ENCODE results near the gene DRP2.
"Not testable (repeated sequence)": the region's sequence is repeated elsewhere in the genome, so short reads cannot be mapped to it uniquely, and the experiment has no call there.

The DRP2 gene, protein sequence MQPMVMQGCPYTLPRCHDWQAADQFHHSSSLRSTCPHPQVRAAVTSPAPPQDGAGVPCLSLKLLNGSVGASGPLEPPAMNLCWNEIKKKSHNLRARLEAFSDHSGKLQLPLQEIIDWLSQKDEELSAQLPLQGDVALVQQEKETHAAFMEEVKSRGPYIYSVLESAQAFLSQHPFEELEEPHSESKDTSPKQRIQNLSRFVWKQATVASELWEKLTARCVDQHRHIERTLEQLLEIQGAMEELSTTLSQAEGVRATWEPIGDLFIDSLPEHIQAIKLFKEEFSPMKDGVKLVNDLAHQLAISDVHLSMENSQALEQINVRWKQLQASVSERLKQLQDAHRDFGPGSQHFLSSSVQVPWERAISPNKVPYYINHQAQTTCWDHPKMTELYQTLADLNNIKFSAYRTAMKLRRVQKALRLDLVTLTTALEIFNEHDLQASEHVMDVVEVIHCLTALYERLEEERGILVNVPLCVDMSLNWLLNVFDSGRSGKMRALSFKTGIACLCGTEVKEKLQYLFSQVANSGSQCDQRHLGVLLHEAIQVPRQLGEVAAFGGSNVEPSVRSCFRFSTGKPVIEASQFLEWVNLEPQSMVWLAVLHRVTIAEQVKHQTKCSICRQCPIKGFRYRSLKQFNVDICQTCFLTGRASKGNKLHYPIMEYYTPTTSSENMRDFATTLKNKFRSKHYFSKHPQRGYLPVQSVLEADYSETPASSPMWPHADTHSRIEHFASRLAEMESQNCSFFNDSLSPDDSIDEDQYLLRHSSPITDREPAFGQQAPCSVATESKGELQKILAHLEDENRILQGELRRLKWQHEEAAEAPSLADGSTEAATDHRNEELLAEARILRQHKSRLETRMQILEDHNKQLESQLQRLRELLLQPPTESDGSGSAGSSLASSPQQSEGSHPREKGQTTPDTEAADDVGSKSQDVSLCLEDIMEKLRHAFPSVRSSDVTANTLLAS

DNA sequence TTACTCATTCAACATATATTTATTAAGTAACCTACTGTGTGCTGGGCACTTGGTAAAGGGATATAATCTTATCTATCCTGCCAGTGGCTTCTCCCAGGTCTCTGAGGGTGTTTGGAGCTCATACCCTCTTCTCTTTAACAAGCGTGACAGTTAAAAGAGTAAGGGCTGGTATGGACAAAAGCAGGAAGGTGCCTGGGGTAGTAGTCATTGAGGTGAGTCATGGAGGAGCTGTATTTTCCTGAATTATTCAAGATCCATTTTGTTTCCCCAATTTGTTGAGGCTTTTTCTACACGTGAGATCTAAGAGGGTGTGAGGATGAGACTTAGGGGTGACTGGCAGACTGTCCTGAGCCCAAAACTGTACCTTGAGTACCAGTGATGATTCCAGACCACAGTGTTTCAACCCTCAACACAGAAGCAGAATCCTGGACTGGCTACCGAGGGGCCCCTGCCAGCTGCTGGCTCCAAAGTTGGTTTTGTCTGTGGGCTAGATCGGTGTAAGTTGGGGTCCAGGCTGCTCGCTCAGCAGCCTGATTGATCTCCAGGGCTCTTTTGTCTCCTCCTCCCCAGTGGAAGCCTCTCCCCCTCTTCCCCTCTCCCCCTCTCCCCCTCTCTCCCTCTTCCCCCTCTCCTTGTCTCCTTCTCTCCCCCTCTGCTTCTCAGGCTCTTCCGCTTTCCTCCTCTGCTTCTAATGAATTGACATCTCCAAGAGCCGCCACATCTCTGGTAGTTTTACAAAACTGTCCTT lies at the start of gene DRP2:
TSS of gene DRP2 (plus strand) at position 671 of the 748 bp plus-strand sequence. CDS start 11,862 bp downstream, outside the sequence.
- H3K4me1 ChIP-seq (ENCODE audit: control insufficient read depth in 1 of 2, insufficient read depth in 2 of 2, low read length in 2 of 2): no peaks in the 10 kb centered on the region
- H3K4me3 ChIP-seq (ENCODE audit: low read depth in 1 of 2, low read length in 2 of 2): no peak within 1 kb of the TSS
- H3K9me3 ChIP-seq (ENCODE audit: control insufficient read depth in 1 of 2, low read length in 2 of 2): no peaks in the 10 kb centered on the region
- H3K36me3 ChIP-seq (ENCODE audit: control insufficient read depth in 1 of 2, insufficient read depth in 2 of 2, low read length in 2 of 2): no peaks in the 10 kb centered on the region
- H3K27ac ChIP-seq (ENCODE audit: low read depth, low read length): no peak within 1 kb of the TSS
- H3K9ac ChIP-seq (ENCODE audit: low read depth in 1 of 2, low read length in 2 of 2): no peak within 1 kb of the TSS
- no peaks in the 10 kb centered on the region for H3K27me3 ChIP-seq (ENCODE audit: control insufficient read depth in 1 of 2, insufficient read depth in 2 of 2, low read length in 2 of 2)

DNA sequence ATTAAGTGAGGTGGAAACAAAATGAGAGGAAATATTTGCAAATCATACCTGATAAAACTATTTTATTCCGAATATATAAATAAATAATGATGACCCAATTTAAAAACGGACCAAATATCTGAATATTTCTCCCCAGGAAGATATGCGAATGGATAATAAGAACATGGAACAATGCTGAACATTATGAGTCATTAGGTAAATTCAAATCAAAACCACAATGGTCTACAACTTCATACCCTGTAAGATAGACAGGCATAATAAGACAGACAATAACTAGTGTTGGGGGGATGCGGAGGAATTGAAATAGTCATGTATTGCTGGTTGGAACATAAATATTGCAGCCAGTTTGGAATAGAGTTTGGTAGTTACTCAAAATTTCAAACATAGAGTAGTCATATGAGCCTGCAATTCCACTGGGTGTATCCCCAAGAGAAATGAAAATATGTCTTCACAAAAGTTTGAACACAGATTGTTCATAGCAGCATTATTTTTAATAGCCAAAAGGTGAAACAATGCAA lies 47.6 kb upstream of the DRP2 start:
- Histone ChIP-seq H3K27ac (ENCODE audit: low read depth, low read length) (no peak overlapping the region), H3K4me3 (ENCODE audit: low read depth in 1 of 2, low read length in 2 of 2) (no peak overlapping the region), H3K36me3 (ENCODE audit: control insufficient read depth in 1 of 2, insufficient read depth in 2 of 2, low read length in 2 of 2) (no peaks in the 10 kb centered on the region), H3K4me1 (ENCODE audit: control insufficient read depth in 1 of 2, insufficient read depth in 2 of 2, low read length in 2 of 2) (no peaks in the 10 kb centered on the region), H3K27me3 (ENCODE audit: control insufficient read depth in 1 of 2, insufficient read depth in 2 of 2, low read length in 2 of 2) (no peaks in the 10 kb centered on the region), H3K9me3 (ENCODE audit: control insufficient read depth in 1 of 2, low read length in 2 of 2) (no peaks in the 10 kb centered on the region), H3K9ac (ENCODE audit: low read depth in 1 of 2, low read length in 2 of 2) (no peak overlapping the region)

DNA sequence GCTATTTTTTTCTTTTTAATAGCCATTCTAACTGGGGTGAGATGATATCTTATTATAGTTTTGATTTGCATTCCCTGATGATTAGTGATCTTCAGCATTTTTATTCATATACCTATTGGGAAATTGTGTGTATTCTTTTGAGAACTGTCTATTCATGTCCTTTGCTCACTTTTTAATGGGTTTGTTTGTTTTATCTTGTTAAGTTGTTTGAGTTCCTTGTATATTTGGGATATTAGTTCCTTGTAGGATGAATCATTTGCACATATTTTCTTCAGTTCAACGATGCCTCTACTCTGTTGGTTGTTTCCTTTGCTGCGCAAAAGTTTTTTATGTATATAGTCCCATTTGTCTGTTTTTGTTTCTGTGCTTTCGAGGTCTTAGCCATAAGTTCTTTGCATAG lies 43.1 kb upstream of the DRP2 start:
- no peak overlapping the region for H3K27ac ChIP-seq (ENCODE audit: low read depth, low read length)
- no peaks in the 10 kb centered on the region for H3K9me3 ChIP-seq (ENCODE audit: control insufficient read depth in 1 of 2, low read length in 2 of 2)
- no peaks in the 10 kb centered on the region for H3K36me3 ChIP-seq (ENCODE audit: control insufficient read depth in 1 of 2, insufficient read depth in 2 of 2, low read length in 2 of 2)
- no peaks in the 10 kb centered on the region for H3K27me3 ChIP-seq (ENCODE audit: control insufficient read depth in 1 of 2, insufficient read depth in 2 of 2, low read length in 2 of 2)
- no peak overlapping the region for H3K4me3 ChIP-seq (ENCODE audit: low read depth in 1 of 2, low read length in 2 of 2)
- no peaks in the 10 kb centered on the region for H3K4me1 ChIP-seq (ENCODE audit: control insufficient read depth in 1 of 2, insufficient read depth in 2 of 2, low read length in 2 of 2)
- H3K9ac ChIP-seq (ENCODE audit: low read depth in 1 of 2, low read length in 2 of 2): no peak overlapping the region

DNA sequence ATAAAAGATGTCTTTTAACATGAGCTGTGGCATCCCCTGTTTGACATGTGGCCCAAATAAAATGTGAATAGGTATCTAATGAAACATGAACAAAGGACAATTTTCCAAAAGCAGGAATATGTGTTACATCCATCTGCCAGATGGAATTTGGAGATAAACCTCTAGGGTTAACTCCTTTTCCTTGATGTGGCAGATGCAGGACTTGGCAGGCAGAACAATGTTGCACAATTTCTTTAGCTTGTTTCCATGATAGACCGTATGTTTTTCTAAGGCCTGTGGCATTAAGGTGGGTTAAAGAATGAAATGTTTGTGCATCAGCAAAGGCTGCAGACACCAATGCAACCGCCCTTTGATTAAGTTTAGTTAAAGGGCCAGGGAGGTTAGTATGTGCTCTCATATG lies 34.7 kb upstream of the DRP2 start:
- H3K4me3 ChIP-seq (ENCODE audit: low read depth in 1 of 2, low read length in 2 of 2); H3K9me3 ChIP-seq (ENCODE audit: control insufficient read depth in 1 of 2, low read length in 2 of 2); H3K27me3 ChIP-seq (ENCODE audit: control insufficient read depth in 1 of 2, insufficient read depth in 2 of 2, low read length in 2 of 2); H3K36me3 ChIP-seq (ENCODE audit: control insufficient read depth in 1 of 2, insufficient read depth in 2 of 2, low read length in 2 of 2); H3K4me1 ChIP-seq (ENCODE audit: control insufficient read depth in 1 of 2, insufficient read depth in 2 of 2, low read length in 2 of 2); H3K9ac ChIP-seq (ENCODE audit: low read depth in 1 of 2, low read length in 2 of 2); H3K27ac ChIP-seq (ENCODE audit: low read depth, low read length): not testable (repeated sequence)

DNA sequence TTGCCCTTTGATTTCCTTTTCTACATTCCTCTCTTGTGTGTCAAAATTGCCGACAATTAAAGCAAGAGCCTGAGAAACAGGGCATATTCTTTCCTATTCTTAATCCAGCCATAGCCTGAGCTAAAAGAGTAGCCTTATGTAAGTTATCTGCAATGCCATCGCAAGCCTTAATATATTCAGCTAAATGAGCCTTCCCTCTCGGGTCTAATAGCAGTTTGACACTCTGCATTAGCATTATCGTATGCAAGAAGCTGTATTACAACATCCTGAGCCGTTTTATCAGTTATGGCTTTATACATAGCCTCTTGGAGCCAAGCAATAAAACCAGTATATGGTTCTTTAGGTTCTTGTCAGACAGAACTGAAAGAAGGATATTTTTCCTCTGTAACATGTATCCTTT lies 31.6 kb upstream of the DRP2 start:
- H3K4me3 ChIP-seq (ENCODE audit: low read depth in 1 of 2, low read length in 2 of 2); H3K27ac ChIP-seq (ENCODE audit: low read depth, low read length); H3K27me3 ChIP-seq (ENCODE audit: control insufficient read depth in 1 of 2, insufficient read depth in 2 of 2, low read length in 2 of 2); H3K9ac ChIP-seq (ENCODE audit: low read depth in 1 of 2, low read length in 2 of 2); H3K36me3 ChIP-seq (ENCODE audit: control insufficient read depth in 1 of 2, insufficient read depth in 2 of 2, low read length in 2 of 2); H3K9me3 ChIP-seq (ENCODE audit: control insufficient read depth in 1 of 2, low read length in 2 of 2); H3K4me1 ChIP-seq (ENCODE audit: control insufficient read depth in 1 of 2, insufficient read depth in 2 of 2, low read length in 2 of 2): not testable (repeated sequence)

DNA sequence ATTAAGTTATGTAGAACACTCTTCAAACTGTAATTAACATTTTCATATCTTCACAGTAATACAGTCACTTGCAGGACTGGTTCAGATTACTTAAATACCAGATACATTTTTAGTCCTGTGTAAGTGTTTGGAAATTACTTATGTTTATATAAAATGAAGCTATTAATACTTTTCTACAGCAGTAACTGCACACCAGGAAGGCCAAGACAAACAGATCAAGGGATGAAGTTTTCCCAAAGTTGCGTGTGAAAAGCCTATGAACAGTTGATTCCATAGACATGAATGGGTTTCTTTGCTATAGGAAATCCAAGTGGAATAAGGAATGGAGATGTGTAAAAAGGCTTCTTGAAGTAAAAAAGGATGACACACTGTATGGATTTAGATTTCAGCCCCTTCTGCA lies 28.9 kb upstream of the DRP2 start:
- no peaks in the 10 kb centered on the region for H3K36me3 ChIP-seq (ENCODE audit: control insufficient read depth in 1 of 2, insufficient read depth in 2 of 2, low read length in 2 of 2)
- no peaks in the 10 kb centered on the region for H3K27me3 ChIP-seq (ENCODE audit: control insufficient read depth in 1 of 2, insufficient read depth in 2 of 2, low read length in 2 of 2)
- H3K4me3 ChIP-seq (ENCODE audit: low read depth in 1 of 2, low read length in 2 of 2): no peak overlapping the region
- no peak overlapping the region for H3K27ac ChIP-seq (ENCODE audit: low read depth, low read length)
- H3K9ac ChIP-seq (ENCODE audit: low read depth in 1 of 2, low read length in 2 of 2): no peak overlapping the region
- no peaks in the 10 kb centered on the region for H3K9me3 ChIP-seq (ENCODE audit: control insufficient read depth in 1 of 2, low read length in 2 of 2)
- H3K4me1 ChIP-seq (ENCODE audit: control insufficient read depth in 1 of 2, insufficient read depth in 2 of 2, low read length in 2 of 2): no peaks in the 10 kb centered on the region

DNA sequence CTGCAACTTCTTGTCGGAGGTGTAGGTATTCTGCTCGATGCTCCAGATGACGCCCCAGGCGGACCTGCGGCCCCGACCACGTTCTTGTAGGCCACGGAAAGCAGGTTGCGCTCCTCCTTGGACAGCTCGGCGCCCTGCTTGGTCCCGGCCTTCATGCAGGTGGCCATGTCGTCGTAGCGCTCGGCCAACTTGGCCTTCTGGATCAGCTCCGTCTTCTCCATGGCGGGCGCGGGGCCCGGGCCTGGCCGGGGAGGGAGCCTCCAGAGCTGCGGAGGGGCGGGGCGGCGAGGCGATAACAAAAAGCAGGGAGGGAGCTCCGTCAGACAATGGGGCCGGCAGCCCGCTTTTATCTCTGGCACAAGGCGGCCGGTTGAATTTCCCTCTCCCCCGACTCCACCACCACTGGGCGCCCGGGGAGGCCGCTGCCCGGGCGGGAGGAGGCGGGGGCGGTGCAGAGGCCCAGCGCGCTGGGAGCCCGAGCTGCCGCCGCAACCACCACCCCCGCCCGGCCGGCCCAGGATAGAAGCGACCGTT lies 28.3 kb upstream of the DRP2 start:
- H3K27ac ChIP-seq (ENCODE audit: low read depth, low read length): no peak overlapping the region
- H3K9me3 ChIP-seq (ENCODE audit: control insufficient read depth in 1 of 2, low read length in 2 of 2): no peaks in the 10 kb centered on the region
- H3K4me3 ChIP-seq (ENCODE audit: low read depth in 1 of 2, low read length in 2 of 2): no peak overlapping the region
- H3K36me3 ChIP-seq (ENCODE audit: control insufficient read depth in 1 of 2, insufficient read depth in 2 of 2, low read length in 2 of 2): no peaks in the 10 kb centered on the region
- H3K4me1 ChIP-seq (ENCODE audit: control insufficient read depth in 1 of 2, insufficient read depth in 2 of 2, low read length in 2 of 2): no peaks in the 10 kb centered on the region
- no peak overlapping the region for H3K9ac ChIP-seq (ENCODE audit: low read depth in 1 of 2, low read length in 2 of 2)
- H3K27me3 ChIP-seq (ENCODE audit: control insufficient read depth in 1 of 2, insufficient read depth in 2 of 2, low read length in 2 of 2): no peaks in the 10 kb centered on the region

DNA sequence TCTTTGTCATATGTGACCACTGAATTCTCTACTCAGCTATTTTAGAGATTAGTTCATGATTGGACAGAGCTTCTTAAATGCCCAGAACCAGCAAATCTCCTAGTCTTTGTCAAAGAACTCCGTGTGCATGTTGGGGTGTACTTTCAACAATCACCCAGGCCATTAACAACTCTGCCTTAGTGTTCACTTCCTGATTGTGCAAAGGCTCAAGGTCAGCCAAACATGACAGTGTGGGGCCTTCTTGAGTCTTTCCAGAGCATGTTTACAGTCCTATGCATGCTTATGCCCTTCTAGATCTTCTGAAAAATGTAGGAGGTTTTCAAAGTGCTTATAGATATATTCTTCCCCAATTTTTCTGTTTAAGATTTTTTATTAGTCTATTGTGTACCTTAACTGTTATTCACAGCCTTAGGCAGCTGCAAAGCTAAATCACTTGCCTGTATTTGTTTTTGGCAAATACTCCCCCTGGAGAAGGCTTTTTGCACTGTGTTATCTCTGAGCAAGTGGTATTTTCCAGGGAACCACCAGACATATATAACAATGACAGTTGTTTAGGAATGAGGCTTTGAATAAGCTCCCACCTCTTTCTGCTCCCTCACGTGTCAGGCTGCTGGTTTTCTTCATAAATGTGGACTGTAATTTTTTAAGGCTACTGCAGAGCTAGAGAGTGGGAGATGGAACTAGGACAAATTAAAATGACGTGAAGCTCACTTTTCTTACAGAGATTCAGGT lies 24.0 kb upstream of the DRP2 start:
- H3K27ac ChIP-seq (ENCODE audit: low read depth, low read length): no peak overlapping the region

DNA sequence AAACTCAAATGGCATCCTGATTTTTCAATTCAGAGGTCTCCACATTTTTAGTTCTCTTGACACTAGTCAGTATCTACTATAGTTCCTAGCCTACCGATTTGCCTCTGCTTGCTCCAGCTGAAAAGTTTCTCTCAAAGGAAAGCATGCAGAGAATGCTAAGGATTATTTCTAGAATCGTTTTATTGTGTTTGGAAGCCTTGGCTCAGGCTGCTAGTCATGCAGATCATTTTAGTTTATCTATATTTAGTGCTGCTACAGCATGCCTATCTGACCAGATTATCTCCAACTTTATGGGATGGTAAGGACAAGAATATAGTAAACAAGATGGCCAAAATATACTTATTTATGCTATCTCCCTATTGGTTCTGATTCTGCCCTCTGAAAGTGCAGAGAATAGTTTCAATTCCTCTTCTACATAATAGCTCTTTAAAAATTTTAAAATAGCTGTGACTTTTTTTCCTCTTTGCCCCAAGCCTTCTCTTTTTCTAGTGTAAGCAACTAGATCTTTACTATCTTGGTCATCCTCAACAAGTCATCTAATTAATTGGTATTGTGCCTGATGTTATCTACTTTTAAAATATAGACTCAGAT lies 15.7 kb upstream of the DRP2 start:
- H3K27me3 ChIP-seq (ENCODE audit: control insufficient read depth in 1 of 2, insufficient read depth in 2 of 2, low read length in 2 of 2): no peaks in the 10 kb centered on the region
- no peaks in the 10 kb centered on the region for H3K9me3 ChIP-seq (ENCODE audit: control insufficient read depth in 1 of 2, low read length in 2 of 2)
- no peak overlapping the region for H3K27ac ChIP-seq (ENCODE audit: low read depth, low read length)
- H3K9ac ChIP-seq (ENCODE audit: low read depth in 1 of 2, low read length in 2 of 2): no peak overlapping the region
- H3K36me3 ChIP-seq (ENCODE audit: control insufficient read depth in 1 of 2, insufficient read depth in 2 of 2, low read length in 2 of 2): no peaks in the 10 kb centered on the region
- H3K4me3 ChIP-seq (ENCODE audit: low read depth in 1 of 2, low read length in 2 of 2): no peak overlapping the region
- H3K4me1 ChIP-seq (ENCODE audit: control insufficient read depth in 1 of 2, insufficient read depth in 2 of 2, low read length in 2 of 2): no peaks in the 10 kb centered on the region

More for the DNA sequence above, 24.0 kb upstream of the DRP2 start:
- Histone ChIP-seq H3K9ac (ENCODE audit: low read depth in 1 of 2, low read length in 2 of 2) (no peak overlapping the region), H3K36me3 (ENCODE audit: control insufficient read depth in 1 of 2, insufficient read depth in 2 of 2, low read length in 2 of 2) (no peaks in the 10 kb centered on the region), H3K4me1 (ENCODE audit: control insufficient read depth in 1 of 2, insufficient read depth in 2 of 2, low read length in 2 of 2) (no peaks in the 10 kb centered on the region), H3K9me3 (ENCODE audit: control insufficient read depth in 1 of 2, low read length in 2 of 2) (no peaks in the 10 kb centered on the region), H3K27me3 (ENCODE audit: control insufficient read depth in 1 of 2, insufficient read depth in 2 of 2, low read length in 2 of 2) (no peaks in the 10 kb centered on the region), H3K4me3 (ENCODE audit: low read depth in 1 of 2, low read length in 2 of 2) (no peak overlapping the region)
